HG02571 (cell line): Measurements from ENCODE around the gene JPH3.

ENCODE experiments used
- ATAC-seq: cut with Tn5 transposase; IDR thresholded peaks from one replicate; pipeline ENCODE4 v1.9.1; 2021; ENCODE audit warnings: mild to moderate bottlenecking, moderate library complexity; ENCODE audit not compliant: unreplicated experiment

JPH3 gene

DNA sequence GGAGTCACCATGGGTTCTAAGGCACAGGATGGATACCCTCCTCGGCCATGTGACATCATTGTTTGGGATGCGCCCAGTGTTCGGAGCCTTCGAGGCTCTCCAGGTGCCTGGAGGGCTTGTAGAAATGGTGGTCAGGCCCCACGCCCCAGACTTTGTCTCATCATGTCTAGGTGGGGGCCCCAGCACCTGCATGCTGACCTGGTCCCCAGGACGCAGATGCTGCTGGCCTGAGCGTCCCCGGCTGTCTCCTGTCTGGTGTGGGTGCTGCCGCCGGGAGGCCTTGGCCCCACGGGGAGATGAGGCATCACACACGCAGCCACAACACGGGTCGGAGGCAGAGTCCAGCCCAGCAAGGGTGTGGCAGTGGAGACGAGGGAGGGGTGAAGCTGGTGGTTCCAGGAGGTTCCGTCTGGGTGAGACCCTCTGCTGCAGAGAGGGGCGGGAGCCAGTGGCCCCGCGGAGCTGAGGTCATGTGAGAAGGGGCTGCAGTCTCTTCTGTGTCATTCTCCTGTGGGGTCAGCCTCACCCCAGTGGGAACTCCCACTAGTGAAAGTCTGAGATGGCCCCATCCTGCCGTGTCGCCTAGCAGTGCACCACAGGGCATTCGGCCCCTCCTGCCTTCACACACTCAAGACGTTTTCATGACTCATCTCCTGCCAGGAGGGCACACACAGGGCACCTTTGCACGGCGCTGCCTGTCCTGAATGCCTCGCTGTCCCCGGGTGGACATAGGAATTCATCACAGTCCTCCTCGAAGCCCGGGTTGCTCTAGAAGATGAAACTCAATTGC, 46.6 kb downstream of the JPH3 start:
- no peak for ATAC-seq

DNA sequence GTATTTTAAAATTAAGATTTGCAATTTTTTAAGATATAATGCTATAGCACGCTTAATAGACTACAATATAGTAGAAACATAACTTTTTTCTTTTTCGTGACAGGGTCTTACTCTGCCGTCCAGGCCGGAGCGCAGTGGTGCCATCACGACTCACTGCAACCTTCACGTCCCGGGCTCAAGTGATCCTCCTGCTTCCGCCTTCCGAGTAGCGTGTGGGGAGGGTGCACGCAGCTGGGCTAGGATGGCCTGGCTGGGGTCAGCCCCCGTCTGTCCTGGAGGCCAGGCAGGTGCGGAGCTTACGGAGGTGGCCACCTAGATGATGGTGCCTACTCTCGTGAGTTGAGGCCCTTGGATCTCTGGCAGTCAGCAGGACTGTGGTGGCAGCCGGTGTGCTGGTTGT, 50.1 kb downstream of the JPH3 start:
- ATAC-seq: no peak

DNA sequence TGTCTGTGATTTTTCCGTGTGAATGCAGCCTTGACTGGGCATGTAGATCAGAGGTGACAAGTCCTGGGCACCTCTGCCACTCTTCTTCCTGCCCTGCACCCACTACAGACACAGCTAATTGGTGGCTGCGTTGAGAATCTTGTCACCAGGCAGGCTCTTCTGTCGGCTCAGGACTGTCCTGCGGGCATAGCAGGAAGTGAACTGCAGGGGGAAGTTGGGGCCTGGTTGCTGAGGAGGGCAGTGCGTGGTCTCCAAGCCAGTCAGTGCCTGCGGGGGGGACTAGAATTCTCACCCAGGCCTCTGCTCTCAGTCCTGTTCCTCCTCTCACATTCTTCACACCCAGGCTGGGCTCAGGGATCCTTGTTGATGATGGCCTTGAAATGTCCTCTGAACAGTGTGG, 50.5 kb downstream of the JPH3 start:
- ATAC-seq: no peak

DNA sequence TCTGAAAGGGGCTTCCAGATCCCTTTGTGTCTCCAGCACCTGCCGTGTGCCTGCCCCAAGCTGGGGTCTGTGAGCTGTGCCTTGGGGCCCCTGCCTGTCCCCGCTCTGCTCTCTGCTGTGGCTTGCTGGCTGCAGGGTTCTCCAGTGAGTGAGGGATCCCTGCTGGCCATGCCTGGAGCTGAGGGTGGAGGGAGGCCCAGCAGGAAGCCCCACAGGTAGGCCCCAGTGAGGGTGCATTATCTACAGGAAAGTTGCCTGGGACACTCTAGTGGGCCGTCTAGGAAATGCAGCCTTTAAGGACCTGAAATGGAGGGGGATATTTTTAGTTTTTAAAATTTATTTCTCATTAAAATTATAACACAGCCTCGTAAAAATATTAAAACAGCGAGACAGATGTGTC, 50.9 kb downstream of the JPH3 start:
- ATAC-seq: no peak

DNA sequence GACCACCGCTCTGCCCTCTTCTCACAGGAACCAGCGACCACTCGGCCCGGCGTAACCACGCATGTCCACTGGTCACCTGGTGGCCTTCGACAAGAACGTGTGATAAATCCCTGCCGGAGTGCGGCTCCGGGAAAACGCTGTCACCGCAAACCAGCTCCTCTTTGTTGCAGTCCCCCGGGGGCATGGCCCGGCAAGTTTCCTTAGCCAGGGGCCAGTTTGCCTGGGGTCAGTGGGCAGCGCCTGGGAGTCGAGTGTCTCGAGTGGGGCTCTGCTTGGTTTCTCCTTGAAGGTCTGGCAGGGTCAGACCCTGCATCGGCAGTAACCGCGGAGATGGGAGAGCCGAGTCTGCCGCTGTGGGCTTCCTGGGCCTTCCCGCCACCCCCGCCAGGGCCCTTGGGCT, 52.5 kb downstream of the JPH3 start:
- ATAC-seq: no peak

DNA sequence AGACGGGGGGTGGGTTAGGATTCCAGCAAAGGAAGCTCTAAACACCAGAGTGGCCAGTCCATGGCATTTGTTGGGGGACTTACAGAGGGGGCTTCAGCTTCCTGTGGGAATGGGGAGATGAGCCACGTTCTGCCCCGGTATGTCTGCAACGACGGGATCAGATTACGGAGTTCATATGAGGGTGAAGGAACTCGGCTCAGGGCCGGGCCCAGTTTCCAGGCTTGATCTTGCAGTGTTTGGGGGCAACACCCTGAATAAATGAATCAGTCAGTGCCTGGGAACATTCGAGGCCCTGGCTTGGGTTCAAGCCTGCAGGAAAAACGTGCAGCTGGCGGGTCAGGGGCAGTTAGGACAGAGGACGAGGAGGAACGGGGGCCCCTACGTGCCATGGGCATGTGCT, 54.0 kb downstream of the JPH3 start:
- no peak for ATAC-seq

DNA sequence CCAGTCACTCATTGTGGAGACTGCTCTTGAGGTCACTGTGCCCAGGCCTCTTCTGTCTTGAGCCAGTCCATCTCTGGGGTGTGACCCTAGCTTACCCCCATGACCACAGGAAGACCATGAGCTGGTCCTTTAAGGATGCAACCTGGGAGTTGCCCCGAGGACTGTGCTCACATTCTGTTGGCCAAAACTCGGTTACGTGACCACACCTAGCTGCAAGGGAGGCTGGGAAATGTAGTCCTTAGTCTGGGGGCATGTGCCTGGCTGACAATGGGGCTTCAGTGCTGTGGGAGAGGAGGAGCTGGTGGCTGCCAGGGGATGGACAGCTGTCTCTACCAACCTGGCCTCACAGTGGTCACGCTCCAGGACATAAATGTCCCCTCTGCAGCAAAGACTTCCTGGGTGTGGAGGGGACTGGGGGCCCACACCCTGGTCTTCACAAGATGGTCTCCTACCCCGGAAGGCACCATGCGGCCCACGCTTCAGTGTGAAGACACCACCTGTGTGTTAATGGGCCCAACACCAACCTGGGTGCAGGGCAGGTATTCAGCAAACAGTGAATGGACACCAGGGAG, 55.4 kb downstream of the JPH3 start:
- no peak for ATAC-seq

DNA sequence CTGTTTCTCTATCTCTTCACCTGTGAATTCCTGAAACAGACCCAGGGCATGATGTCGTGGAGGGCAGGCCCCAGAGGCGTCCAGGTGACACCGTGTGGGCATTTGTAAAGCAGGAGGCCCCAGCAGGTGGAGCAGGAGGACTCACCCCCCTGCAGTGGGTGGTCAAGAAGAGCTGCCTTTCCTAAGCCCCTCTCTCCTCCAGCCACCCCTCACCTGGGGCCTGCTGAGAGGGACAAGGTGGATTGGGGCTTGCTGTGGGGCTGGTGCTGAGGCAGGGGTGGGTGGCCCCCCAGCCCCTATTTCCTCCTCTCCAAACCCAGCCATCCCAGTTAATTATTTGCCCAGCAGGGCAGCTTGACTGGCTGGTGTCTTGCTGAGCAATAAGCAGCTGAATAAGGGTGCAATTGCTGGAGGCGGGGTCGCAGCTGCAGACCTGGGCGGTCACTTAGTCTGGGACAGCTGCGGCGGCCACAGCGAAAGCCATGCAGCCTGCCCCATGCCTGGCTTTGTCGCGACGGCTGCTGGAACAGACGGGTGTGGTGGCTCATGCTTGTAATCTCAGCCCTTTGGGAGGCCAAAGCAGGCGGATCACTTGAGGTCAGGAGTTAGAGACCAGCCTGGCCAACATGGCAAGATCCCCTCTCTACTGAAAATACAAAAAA, 56.4 kb downstream of the JPH3 start:
- no peak for ATAC-seq

DNA sequence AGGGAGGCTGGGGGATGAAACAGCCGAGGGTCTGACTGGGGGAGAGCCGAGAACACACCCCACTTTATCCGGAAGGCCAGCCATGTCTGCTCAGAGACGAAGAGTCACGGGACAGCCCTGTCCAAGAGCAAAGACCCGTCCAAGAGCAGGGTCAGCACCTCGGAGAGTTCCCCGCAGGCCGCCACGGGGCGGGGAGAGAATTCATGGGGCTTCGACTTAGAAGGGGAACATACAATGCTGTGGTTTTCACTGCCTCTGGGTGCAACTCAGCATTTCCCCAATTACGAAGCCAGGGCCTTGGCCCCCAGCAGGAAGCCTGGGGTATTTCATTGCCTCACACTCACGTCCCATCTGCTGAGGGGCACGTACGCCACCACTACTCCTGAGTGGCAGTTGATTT, 59.3 kb downstream of the JPH3 start:
- no peak for ATAC-seq

DNA sequence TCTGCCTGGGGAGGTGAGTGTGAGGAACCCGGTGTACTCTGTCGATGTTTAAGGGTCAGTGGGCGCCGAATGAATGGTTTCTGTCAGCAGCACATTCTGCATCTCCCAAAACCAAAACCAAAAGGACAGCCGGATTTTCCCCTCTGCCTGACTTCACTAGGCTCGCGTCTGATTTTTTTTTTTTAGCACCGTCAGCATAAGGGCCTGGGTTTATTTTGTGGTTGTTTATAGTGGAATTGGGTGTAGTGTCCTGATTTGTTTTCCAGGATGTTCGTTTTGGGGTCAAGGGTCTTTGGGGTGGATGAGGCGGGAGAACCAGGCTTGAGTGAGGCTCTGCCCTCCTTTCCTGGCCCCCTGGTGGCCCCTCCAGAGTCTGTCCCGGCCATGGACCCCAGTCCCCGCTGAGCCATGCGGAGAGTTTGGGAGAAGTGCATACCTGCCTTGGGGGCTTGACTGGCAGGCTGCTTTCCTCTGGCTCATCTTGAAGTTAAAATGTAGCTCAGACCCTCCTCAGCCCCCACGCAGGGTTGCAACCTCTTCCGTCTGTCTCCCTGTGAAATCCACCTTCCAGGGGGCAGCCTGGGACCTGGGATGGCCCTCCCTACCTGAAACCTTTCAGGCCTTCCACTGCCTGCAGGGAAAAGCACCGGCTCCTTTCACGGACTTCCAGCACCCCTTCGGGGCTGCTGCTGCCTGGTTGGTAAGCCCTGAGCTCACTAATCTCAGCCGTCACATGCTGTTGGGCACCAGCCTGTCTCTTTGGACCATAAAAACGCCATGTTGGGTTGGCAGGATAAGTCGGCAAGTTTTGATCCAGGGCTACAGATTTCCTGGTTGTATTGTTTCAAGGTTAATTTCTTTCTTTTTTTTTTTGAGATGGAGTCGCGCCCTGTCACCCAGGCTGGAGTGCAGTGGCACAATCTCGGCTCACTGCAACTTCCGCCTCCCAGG, 60.2 kb downstream of the JPH3 start:
- no peak for ATAC-seq

DNA sequence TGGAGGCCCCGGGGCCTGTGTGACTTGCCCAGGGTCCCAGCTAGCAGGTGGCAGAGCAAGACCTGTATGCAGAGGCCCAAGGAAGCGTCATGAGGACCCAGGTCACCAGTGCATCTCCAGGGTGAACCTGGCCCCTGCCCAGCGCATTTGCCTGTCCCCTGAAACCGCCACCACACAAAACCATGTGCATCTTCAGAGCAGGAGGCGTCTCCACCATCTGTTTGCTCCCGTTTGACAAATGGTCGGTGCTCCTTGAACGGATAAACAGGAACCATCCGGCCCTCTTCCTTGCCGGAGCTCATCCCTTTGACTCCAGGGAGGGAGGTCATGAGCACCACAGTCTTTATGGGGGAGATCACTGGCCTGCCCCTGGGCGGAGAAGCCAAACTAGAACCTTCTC, 62.5 kb downstream of the JPH3 start:
- no peak for ATAC-seq

DNA sequence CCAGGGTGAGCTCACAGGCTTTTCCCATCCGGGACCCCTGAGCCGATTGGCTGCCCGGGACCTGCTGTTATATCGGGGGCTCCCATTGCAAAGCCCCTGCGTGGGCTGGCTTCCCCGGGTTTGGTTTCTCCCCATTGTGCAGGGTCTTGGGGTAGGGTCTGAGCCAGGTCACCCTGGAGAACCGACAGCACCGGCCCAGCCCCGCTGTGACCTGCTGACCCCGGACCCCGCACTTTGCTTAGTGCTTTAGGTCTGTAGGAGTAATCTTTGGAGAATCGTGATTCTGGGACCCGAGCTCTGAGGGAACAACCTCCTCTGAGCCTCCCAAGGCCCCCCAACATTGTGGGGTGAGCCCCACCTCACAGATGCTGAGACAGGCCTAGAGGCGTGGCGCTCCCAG, 62.9 kb downstream of the JPH3 start:
- ATAC-seq: no peak

DNA sequence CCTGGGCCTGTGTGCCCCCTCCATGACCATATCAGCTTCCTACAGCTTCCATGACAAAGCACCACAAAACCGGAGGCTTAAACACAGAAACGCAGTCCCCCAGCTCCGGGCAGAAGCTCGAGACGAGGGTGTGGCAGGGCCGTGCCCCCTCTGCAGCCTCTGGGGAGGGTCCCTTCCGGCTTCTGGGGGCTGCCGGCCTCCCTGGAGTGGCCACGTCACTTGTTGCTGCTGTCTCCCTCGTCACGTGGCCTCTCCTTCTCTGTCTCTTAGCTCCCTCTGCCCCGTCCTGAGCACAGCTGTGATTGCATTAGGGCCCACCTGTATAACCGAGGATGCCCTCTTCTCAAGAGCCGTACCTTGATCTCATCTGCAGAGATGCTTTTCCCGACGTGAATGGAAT, 64.6 kb downstream of the JPH3 start:
- ATAC-seq: no peak

DNA sequence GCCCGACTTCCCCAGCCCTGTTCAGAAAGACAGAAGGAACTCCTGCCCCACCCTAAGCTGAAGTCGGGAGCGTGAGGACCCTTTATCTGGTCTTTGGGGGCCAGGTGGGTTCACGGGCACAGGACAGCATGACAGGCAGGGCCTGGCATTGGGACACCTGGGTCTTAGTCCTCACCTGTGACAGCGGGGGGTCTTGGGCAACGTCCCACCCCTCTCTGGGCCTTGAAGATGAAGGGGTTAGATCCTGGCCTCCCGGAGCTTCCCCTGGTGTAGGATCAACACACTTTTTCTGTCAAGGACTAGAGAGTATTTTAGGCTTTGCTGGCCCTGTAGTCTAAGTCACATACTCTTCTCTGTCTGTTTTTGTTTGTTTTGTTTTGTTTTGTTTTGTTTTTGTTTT, 65.1 kb downstream of the JPH3 start:
- ATAC-seq: no peak

DNA sequence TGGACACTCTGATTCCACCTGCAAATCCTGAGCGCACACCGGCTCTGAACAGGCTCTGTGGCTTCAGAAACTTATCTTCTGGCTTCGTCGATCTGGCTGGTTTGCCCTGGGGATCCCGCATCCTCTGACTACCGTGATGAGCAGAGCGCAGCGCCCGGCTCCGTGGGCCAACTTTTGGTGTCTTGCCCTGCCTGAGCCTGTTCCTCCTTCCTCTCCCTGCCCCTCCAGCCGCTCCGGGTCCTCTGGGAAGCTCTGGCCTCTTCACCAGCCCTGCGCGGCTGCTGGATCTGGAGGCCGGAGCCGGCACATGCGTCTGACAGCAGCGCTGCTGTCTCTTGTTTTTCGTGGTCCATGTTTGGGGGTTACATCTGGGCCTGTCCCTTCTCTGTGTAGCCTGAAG, 65.6 kb downstream of the JPH3 start:
- ATAC-seq: no peak

DNA sequence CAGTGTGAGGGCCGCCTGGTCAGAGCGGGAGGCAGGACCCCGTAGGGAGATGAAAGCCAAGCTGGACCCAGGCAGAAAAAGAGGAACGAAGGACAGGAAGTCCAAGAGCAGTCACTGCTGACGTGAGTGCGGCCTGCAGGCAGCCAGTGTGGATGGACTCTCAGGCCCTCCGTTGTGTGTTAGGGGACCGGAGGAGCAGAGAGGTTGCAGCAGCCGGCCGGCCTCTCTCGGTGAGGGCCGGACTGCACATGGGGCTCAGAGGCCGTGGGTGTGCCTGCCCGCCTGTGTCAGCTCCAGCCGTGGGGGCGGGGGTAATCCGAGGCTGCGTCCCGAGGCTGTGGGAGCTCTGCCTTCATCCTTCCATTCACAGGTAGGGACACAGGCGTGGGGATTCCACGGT, 67.4 kb downstream of the JPH3 start:
- ATAC-seq: no peak

DNA sequence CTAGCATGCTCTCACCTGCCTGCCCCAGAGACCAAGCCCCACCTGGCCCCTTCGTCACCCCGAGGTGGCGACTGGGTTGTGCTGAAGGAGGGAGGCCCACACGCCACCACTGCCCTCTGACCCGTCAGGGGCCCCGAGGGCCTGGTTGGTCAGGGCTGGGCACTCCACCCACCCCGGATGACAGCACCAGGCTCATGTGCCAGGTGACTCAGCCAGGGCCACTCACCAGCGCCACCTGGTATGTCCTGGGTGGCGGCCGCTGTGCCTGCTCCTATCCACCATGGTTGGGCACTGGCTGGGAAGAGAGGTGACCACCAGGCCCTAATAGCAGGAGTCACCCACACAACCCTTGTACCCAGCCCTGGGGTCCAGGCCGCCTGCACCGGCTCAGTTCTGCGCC, 68.9 kb downstream of the JPH3 start:
- no peak for ATAC-seq

DNA sequence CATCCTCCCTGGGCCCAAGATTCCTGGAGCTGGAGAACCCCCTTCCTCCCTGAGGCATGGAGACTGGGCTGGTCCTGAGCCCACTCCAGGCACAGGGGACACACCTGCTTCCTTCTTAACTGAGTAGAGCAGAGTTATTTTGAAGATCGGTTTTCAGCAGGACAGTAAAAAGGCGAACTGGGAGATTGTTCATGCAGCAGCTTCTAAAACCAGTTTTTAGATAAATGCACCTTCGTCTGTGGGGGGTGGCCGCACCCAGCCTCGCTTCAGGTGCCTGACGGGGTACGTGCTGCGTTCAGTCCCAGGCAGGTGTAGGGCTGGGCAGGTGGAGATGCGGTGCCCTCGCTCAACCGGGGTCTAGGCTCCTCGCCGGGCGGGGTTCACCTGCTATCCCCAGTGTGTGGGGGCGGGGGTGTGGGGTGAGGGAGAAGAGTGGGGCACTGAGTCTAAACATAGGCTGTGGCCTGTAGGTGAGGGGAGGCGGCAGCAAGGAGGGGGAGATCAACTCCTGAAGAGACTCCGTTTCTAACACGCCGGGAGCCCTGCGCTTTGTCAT, 69.5 kb downstream of the JPH3 start:
- ATAC-seq: no peak

DNA sequence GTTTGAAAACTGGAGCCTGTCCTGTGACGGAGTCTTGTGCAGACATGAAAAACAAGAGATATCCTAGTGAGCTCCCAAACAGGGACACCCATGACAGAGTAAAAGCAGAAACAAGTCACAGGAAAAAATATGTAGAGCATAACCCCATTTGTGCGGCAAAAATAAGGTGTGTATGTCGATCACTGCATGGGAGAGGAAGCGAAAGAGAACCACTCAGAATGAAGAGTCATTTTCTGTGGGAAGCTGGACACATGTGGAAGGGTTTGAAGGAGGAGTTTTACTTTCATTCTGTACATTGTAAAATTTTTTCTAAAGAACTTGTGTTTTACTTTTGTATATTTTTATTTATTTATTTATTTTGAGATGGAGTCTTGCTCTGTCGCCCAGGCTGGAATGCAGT, 72.1 kb downstream of the JPH3 start:
- ATAC-seq: no peak

DNA sequence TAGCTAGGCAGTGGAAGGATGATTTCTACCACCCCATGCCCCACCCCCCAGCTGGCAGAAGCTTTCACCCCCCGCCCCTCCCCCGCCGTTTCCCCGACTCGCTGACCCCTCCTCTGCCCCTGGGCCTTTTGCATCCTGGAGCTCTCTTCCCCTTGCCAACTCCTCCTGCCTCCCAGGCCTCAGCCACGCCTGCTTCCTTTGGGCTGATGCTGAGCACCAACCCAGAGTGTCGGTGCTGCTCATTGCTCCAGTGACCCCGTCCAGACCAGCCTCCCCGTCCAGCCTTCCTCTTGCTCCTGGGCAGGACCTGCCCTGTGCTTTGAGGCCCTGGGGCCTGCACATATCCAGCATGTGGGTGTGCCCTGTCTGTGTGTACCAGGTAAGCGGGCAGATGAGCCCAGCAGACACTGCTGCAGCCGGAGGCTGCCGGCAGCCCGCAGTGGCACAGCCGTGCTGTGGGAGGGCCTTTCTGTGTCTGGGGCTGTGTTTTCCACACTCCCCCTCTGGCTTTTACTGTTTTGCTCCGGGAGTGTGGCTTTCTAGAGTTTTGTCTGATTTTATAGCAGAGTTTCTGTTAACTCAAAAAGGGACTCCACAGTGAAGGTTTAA, 72.9 kb downstream of the JPH3 start:
- ATAC-seq: no peak

DNA sequence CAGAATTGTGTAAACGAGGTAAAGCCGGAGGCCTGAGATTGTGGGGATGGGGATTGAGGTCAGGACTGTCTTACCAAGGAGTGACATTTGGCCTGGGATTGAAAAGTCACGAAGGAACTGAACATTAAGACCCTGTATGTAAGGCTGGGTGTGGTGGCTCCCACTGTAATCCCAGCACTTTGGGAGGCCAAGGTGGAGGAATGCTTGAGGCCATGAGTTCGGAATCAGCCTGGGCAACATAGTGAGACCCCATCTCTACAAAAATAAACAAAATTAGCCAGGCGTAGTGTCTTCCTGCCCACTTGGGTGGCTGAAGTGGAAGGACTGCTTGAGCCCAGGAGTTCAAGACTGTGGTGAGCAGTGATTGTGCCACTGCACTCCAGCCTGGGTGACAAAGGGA, 75.5 kb downstream of the JPH3 start:
- ATAC-seq: no peak
